HG03039 (cell line): ENCODE measurements around the gene TAF11L9.
"Not testable (repeated sequence)": the region's sequence is repeated elsewhere in the genome, so short reads cannot be mapped to it uniquely, and the experiment has no call there.

Experiments
- ATAC-seq: cut with Tn5 transposase; IDR thresholded peaks from one replicate; pipeline ENCODE4 v1.9.1; 2021; ENCODE audit warnings: mild to moderate bottlenecking, moderate library complexity; ENCODE audit not compliant: unreplicated experiment

Gene TAF11L9

GRCh38 chr5:17594255-17594654, at the start of gene TAF11L9:
TAF11L9 (minus strand) TSS chr5:17594394.
- not testable (repeated sequence) for ATAC-seq

GRCh38 chr5:17634160-17634559, 40.0 kb upstream of the TAF11L9 start, which contains the start of gene TAF11L14:
TAF11L14 (plus strand) TSS chr5:17634460.
- ATAC-seq = no peak

- not testable (repeated sequence) for ATAC-seq
Observed at GRCh38 chr5:17631788-17632187, 37.6 kb upstream of the TAF11L9 start, which contains the start of gene TAF11L13. TAF11L13 (plus strand) TSS chr5:17632088.

- ATAC-seq = no peak
Observed at GRCh38 chr5:17625686-17626085, 31.5 kb upstream of the TAF11L9 start.

GRCh38 chr5:17620627-17621026, 26.4 kb upstream of the TAF11L9 start:
- no peak for ATAC-seq

GRCh38 chr5:17619354-17619753, 25.2 kb upstream of the TAF11L9 start:
- ATAC-seq = no peak

GRCh38 chr5:17614872-17615605, 20.8 kb upstream of the TAF11L9 start:
- ATAC-seq = no peak

- ATAC-seq = not testable (repeated sequence)
Observed at GRCh38 chr5:17610092-17610491, 15.9 kb upstream of the TAF11L9 start, which contains the start of gene TAF11L12. TAF11L12 (plus strand) TSS chr5:17610392.

- not testable (repeated sequence) for ATAC-seq
Observed at GRCh38 chr5:17607461-17607860, 13.3 kb upstream of the TAF11L9 start.

GRCh38 chr5:17604951-17605350, 10.8 kb upstream of the TAF11L9 start:
- ATAC-seq = no peak

- ATAC-seq = not testable (repeated sequence)
Observed at GRCh38 chr5:17603880-17604279, 9.7 kb upstream of the TAF11L9 start, which contains the start of gene TAF11L11. TAF11L11 (plus strand) TSS chr5:17604183.

- not testable (repeated sequence) for ATAC-seq
Observed at GRCh38 chr5:17597728-17598127, 3.5 kb upstream of the TAF11L9 start, which contains the start of gene TAF11L10. TAF11L10 (minus strand) TSS chr5:17597828.

GRCh38 chr5:17590860-17591259, 3.3 kb downstream of the TAF11L9 start, which contains the start of gene TAF11L8:
TAF11L8 (minus strand) TSS chr5:17590960.
- ATAC-seq = not testable (repeated sequence)

- ATAC-seq = not testable (repeated sequence)
Observed at GRCh38 chr5:17585658-17586057, 8.5 kb downstream of the TAF11L9 start, which contains the start of gene TAF11L7. TAF11L7 (minus strand) TSS chr5:17585758.
